Stromal cell of bone marrow (primary cell): ENCODE data around the gene UNC5A.

Experiments
- DNase-seq: peaks from one replicate; pipeline ENCODE4 v3.0.0-alpha.2; 2012; ENCODE audit warnings: low read depth

UNC5A gene

DNA sequence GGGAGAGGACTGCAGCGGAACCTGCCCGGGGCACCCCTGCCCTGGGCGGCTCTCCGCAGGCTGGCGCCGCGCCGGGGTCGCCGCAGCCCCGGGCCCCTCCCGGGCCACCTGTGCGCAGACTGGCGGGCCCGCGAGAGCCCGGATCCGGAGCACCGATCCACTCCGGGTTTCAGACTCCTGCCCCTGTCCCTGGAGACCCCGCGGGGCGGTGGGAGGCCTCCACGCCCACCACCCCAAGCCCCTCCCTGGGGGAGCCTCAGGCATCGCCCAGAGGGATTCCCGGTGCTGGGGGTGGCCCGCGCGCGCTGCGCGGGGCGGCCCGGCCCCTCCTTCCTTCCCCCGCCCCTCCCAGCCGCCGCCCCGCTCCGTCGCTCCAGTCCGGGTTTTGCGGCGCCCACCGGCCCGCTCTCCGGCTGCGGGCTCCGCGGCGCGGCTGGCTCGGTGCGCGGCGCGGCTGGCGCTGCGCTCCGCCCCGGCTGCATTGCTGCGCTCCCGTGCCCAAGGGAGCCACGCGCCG, at the start of gene UNC5A:
Gene UNC5A (plus strand): TSS at position 479 of the 517 bp plus-strand sequence. CDS start 192 bp downstream, outside the sequence.
- DNase-seq = no peak

GRCh38 chr5:176761755-176762154, 48.6 kb upstream of the UNC5A start:
- DNase-seq = no peak

- no peak for DNase-seq
Observed at GRCh38 chr5:176762489-176762888, 47.9 kb upstream of the UNC5A start.

DNA sequence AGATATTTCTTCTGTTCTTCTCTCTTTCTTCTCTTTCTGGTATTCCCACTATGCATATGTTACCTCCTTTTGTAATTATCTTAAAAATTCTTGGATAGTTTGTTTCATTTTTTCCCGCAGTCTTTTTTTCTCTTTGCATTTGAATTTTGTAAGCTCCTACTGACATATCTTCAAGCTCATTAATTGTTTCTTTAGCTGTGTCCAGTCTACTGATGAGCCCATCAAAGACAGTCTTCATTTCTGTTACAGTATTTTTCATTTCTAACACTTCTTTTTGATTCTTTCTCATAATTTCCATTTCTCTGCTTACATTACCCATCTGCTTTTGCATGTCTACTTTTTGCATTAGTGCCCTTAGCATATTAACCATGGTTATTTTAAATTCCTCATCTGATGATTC, 44.7 kb upstream of the UNC5A start:
- DNase-seq = no peak

DNA sequence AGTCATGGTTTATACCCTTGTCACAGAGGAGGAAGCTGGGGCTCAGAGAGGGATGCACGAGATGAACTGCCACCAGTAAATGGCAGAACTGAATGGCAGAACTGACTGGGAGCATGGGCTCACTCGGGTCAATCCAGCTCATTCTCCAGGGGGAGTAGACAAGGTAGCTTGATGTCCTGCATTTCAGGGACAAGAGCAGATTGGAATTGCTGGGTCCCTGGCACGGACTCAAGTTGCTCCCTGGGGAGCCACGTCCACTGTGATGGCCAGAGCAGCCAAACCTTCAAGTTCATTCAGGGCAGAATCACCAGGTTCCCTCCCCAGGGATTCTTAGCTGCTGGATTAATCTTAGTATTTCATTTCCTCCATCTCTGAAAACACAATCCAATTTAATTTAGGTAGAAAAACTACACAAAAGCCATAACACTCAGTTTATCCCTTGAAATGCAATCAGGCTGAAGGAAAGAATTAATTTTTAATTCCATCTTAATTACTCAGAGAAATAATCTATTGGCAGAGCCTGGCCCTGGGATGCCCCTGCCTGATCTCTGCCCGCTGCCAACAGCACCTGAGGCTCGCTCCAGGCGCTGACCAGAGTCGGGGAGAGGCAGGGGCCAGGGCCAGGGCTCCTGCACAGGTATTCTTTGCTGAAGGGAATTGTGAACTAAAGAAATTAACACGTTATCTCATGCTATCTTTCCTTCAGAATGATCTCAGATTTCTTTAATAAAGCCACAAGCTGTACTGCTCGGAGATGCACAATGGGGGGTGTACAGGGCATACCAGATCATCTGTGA, 42.0 kb upstream of the UNC5A start:
- no peak for DNase-seq

DNA sequence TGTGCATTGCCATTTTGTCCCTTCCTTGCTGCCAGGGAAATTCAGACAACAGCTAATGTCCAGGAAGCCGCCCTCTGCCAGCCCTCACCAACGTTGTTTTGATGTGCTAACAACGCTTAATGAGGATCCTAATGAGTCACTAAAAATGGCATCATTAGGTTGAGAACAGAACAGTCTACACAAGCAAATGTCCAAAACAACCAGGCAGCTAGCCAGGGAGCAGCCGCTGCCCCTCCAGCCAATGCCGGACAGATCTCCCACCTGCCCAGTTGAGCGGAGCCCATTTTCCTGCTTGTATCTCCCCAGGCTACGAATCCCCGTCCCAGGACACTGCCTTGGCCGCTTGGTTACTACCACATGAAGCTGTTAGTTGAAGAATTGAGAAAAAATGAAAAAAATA, 40.4 kb upstream of the UNC5A start:
- no peak for DNase-seq

DNA sequence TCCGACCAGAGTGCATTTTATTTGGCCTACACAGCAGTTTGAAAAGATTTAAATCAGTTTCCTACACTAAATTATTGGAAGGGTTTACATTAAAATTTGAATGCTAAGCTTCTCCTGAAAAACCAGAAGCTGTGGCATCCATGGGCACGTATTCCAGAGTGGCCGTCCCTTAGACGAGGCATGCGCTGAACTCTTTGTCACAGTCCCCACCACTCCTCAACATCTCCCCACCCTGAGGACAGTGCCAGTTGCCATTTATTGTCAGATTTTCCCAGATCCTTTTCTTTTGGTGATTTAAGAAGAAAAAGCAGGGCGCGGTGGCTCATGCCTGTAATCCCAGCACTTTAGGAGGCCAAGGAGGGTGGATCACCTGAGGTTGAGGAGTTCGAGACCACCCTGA, 39.9 kb upstream of the UNC5A start:
- DNase-seq = no peak

DNA sequence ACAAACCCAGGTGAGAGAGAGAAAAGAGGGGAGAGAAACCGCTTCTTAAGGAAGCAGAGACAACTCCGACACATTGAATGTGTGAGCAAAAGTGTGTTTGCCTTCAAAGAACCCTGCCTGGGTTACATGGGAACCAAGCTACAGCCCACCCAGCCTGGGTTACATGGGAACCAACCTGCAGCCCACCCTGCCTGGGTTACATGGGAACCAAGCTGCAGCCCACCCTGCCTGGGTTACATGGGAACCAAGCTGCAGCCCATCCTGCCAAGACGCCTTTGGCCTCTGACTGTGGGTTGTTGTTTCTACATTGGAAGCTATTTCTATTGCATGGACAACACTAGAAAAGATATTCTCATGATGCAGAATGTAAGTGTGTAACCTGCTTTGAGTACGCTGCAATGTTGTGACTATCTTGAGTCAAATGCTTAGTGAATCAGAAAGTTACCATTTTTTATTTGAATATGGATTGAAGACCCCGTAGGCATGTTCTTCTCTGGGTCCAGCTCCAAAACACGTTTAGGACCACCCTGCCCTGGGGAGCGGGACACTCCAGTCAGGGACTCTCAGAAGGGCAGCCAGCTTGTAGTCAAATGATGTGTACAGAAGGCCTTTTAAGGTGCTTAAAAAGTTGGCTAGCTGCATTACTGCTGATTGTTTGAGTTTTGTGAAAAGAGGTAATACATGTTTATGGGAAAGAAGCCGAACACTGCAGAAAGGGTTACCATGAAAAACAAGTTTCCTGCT, 39.1 kb upstream of the UNC5A start:
- no peak for DNase-seq

DNA sequence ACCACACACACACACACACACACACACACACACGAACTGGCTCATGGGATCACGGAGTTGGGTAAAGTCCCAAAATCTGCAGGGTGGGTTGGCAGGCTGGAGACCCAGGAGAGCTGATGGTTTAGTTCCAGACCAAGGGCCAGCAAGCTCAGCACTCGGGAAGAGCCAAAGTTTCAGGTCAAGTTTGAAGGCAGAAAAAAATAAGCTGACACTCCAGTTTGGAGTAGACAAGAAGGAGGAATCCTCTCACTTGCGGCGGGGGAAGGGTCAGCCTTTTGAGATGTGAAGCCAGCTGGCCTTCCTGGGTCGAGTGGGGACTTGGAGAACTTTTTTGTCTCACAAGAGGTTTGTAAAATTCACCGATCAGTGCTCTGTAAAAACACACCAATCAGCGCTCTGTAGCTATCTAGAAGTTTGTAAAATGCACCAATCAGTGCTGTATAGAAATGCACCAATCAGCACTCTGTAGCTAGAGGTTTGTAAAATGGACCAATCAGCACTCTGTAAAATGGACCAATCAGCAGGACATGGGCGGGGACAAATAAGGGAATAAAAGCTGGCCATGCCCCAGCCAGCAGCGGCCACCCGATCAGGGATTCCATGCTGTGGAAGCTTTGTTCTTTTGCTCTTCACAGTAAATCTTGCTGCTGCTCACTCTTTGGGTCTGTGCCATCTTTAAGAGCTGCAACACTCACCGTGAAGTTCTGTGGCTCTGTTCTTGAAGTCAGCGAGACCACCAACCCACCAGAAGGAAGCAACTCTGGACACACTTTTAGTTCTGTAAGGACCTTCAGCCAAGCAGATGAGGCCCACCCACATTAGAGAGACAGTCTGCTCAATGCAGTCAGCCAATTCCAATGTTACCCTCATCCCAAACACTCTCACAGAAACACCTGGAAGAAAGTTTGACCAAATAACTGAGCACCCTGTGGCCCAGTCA, 37.8 kb upstream of the UNC5A start:
- no peak for DNase-seq

- no peak for DNase-seq
Observed at GRCh38 chr5:176773408-176774035, 36.8 kb upstream of the UNC5A start.

DNA sequence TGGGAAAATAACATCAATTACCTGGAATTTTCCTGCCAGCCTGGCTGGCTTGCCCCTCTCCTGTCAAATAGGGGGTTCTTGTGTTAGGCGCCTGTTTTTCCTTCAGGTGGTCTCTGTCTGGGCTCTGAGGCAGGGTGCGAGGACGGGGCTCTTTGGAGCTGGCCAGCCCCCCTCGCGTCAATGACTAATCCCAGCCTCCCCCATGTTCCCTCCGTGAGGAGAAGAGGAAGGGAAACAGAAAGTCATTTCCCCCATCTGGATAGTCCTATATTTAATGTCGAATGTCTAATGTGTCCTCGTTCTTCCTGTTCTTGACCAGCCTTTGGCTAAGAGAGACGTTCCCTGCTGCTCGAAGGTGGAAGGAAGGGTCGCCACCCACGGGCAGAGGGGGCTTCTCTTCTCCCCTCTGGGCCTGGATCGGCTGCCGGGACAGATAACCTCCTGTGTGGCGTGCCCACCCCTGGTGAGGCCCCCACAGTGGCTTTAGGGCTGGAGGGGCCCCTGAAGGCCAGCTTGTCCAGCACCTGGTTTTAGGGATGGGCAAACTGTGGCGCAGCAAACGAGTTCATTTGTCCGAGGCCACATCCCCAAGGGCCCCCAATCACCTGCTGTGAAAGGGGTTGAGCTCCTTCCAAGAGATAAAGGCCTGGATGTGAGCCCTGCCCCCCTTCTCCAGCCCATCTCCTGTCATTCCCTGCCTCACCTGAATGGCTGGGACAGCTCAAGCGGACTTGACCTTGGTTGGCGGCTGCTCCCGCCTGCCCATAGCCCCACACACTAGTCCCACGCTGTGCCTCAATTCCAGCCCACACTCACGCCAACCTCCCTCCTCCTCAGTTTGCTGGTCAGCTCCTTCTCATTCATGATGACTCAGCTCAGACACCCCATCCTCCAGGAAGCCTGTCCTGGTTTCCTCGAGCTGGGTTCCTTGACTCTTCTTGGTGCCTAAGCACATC, 35.9 kb upstream of the UNC5A start:
- DNase-seq = no peak

DNA sequence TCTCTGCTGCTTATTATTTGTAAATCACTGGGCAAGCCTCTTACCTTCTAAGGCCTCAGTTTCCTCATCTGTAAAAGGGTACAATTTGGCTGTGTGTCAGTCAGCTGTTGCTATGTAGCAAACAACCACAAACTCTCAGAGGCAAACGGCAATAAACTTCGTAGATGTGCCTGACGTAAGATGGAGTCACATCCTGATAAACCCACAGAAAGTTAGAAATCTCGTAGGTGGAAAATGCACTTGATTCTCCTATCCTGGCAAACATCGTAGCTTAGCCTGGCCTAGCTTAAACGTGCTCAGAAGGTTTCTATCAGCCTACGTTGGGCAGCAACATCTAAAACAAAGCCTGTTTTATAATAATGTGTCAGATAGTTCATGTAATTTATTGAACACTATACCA, 35.0 kb upstream of the UNC5A start:
- no peak for DNase-seq

GRCh38 chr5:176776141-176776865, 34.1 kb upstream of the UNC5A start:
- no peak for DNase-seq

DNA sequence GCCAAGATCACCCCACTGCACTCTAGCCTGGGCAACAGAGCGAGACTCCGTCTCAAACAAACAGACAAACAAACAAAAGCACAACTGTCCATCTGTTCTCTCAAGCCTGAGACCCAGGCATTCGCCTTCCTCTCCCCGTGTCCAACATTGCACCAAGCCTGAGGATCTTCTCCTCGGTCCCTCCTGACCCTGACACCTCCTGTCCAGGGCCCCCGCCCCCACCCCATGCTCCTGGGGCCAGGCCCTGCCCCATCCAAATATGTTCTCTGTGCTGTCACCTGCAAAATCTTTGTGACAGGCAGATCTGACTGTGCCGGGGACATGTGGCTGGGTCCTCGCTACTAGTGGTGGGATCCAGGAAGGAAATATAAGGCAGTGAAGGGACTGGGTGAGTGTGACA, 33.4 kb upstream of the UNC5A start:
- DNase-seq = no peak

- no peak for DNase-seq
Observed at GRCh38 chr5:176778921-176779465, 31.4 kb upstream of the UNC5A start.

- no peak for DNase-seq
Observed at GRCh38 chr5:176779537-176779936, 30.8 kb upstream of the UNC5A start.

- no peak for DNase-seq
Observed at GRCh38 chr5:176780176-176781053, 29.9 kb upstream of the UNC5A start.

DNA sequence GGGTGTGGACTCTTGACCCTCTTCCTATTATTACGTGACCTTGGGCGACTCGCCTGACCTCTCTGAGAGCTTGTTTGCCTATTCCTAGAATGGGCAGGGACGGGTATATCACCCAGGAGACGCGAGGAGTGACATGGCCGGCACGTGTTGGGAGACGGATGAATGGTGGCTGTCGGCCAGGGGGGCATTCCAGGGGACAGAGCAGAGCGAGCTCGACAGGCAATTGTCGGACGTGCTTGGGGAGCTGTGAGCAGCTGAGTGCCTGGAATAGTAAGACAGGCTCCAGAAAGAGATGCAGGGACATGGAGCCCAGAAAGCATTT, 29.3 kb upstream of the UNC5A start:
- no peak for DNase-seq
